ELF-1 (cell line): Measurements from ENCODE around the gene URAD.

Source experiments
- DNase-seq: peaks from one replicate; pipeline ENCODE4 v3.0.0-alpha.2; 2016; ENCODE audit warnings: low read depth, low spot score

The URAD gene

DNA sequence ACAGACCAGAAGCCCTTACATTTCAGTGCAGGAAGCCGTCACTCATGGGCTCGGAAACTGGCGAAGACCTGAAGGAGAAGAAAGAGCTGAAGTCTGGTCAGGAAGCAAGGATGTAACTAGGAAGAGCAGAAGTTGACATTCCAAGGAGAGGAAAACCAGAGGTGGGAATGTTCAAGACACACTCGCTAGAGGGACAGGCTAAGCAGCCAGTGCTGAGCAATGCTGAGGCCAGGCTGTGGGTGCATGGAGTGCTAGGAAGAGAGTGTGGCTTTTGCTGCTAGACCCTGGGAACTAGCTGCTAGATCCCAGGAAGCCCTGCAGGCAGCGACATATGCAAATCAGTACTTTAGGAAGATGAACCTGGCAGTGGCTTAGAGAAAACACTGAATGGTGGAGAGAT lies 12.1 kb upstream of the URAD start:
- DNase-seq = peak; percentile 81

DNA sequence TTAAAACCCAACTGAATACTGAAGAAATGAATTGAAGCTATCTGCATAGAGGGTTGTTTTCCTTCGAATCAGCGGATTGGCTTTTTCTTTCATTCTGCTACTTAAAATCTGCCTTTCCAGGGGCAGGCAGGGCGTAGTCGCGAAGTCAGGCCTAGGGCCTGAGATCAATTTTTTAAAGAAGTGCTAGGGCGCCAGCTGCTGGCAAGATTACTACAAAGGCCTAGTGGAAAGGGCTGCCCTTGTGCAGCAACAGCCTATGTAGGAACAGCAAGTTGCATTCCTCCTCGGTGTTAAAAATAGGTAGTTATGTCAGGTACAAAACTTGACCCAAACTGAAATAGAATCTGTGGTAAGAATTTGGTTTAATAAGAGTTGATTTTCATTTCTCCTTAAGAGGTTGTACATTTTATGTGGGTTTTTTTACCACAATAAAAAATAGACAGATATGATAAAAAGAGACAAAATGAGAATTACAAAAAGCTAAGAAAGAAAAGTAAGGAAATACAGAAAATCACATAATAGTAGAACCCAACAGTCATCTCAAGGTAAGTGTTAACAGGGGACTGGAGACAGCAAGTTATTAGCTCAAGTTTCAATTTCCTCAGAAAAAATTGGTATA lies 9.5 kb upstream of the URAD start:
- peak; percentile 85 for DNase-seq

DNA sequence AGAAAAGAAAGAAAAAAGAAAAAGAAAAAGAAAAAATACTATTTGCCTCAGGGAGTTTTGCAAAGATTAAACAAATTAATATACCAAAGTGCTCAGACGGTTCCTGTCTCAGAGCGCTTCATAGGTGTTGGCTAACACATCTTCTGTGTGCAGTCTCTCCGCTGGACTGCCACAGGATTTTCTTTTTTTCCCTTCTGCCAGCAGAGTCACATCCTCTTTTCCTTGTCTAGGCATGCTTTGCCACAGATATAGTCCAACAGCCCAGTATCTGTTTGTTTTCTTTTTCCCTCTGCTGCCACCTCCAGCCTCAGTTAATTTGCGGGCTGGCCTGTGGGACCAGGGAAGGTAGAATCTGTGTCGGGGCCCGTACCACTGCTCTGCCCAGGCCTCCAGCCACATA lies 3.4 kb upstream of the URAD start:
- DNase-seq = no peak

DNA sequence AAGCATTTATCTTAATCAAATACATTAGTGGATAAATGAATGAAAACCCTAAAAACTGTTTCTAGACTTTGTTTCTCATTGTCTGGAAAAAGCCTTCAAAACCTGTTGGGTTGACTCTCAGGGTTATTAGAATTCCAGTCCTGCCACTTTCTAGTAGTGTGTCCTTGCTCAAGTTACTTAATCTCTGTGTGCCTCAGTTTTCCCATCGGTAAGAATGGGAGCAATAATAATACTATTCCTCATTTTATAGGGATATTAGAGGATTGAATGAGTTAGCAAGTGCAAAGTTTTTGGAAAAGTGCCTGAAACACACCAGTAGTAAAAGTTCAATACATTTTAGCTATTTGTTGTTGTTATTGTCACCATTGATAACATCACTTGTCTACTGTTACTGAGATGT lies 2.9 kb downstream of the URAD start:
- no peak for DNase-seq

DNA sequence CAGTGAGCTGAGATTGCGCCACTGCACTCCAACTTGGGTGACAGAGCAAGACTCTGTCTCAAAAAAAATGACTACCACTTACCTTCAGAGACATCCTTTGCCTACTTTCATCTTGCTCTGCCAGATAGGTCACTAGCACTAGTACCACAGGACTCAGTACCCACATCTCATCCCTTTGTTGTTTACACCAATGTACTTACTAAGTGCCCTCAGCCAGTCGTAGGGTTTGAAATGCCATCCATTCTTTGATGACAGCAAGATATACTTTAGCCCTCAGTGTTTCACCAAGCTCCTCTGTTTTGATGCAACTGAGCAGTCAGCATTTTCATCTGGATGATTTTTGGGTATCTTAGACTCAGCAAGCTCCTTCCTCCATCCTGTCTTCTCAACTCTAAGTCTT lies 6.1 kb downstream of the URAD start:
- DNase-seq = no peak

DNA sequence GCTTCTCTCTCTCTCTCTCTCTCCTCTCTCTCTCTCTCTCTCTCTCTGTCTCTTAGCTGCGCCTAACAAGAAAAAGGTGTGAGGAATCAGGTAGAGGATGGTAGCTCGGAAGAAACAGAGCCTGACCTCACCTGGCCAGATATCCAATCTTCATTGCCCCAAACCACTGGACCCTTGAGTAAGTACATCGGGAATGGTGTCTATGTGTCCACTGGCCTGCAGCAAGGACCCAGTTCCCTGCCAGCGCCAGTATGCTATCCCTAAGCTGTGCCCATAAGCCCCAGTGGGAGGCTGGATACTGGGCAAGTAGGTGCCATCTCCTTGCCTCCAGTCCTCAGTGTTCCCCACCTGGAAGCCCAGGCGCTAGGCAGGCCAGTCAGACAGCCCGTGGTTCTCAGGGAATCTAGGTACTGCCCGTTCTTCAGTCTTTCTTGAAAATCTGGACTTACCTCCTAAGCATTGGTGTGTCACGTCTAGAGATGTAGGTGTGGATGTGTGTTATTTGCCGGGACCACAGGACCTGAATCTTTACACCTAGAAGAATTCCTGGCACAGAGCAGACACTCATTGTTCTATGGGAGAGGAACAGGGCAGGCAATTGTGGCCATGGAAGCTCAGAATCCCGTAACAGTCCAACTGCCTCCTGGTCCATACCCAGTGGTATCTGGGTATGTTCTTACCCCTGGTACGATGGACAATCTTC lies 7.3 kb downstream of the URAD start:
- DNase-seq = no peak

DNA sequence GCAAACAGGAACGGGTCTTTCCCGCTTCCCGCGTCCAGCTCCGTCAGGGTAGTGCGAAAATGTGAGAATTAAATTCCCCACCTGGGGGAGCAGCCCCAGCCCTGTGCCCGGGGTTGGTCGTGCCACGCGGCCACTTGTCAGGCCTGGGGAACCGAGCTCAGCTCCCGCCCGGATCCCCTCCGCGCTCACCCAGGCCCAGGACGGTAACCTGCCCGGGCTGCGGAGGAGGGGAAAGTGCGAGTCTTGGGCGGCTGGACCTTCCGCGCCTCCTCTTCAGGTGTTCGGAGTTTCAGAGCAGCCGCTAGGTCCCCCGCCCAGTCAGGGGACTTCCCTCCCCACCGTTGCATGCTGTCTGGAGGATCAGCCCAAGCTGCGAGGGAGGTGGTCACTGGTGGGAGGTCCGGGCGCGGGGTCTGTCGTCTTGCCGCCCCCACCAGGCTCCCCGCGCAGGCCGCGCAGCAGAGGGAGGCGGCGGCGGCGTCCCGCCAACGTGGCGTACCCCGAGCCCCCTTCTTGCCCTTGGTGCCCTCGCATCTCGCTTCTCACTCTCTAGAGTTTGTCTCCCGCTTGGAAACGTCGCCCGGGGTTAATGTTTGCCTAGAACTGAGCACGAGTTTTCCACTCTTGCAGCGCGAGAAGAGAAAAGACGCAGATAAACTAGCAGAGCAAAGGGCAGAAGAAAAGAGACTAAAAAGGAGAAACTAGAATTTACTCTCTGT lies 8.1 kb downstream of the URAD start:
- peak; percentile 72 for DNase-seq

DNA sequence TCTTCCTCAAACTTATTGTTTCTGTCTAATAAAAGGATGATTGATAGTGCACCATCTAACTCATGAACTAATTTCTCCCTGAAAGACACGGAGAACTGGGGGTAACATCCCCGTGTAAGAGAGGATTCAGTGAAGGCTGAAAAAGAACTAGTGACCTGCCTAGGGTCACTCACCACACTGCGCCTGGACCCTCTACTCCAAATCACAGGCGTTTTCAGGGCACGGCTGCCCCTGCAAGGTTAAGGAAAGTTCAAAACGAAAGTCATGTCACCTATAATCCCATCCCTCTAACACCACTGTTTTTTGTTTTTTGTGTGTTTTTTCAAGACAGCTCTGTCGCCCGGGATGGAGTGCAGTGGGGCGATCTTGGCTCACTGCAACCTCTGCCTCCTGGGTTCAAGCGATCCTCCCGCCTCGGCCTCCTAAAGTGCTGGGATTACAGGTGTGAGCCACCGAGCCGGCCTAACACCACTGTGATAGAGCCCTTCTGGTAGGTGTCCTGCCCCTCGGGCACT lies 8.7 kb downstream of the URAD start:
- no peak for DNase-seq

DNA sequence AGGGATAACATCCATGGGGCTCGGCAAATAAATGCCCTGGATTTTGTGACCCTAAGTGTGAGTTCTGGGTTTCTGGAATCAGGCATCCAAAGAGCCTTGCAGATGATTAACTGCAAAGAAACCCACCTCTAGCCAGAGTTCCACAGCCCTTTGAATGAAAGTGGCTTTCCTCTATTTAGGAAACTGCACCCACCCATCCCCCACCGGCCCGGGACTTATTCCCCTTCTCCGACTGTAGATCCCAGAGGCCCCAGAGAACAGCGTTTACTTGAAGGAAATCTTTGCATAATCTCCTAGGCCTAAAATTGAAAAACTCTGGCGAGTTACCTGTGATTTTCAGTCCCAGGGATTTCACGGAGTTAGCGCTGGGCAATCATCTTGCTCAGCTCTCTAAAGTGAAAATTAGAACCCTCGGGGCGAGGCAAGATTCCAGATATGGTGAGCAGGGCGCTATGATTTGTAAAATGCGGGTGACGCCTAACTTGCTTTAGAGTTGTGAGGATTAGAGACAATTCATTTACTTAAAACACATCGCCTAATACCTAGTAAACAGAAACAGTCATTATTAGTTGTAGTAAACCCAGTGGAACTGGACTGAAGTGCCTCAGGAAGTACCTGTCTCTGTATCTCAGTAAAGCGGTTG lies 9.4 kb downstream of the URAD start:
- DNase-seq = no peak

DNA sequence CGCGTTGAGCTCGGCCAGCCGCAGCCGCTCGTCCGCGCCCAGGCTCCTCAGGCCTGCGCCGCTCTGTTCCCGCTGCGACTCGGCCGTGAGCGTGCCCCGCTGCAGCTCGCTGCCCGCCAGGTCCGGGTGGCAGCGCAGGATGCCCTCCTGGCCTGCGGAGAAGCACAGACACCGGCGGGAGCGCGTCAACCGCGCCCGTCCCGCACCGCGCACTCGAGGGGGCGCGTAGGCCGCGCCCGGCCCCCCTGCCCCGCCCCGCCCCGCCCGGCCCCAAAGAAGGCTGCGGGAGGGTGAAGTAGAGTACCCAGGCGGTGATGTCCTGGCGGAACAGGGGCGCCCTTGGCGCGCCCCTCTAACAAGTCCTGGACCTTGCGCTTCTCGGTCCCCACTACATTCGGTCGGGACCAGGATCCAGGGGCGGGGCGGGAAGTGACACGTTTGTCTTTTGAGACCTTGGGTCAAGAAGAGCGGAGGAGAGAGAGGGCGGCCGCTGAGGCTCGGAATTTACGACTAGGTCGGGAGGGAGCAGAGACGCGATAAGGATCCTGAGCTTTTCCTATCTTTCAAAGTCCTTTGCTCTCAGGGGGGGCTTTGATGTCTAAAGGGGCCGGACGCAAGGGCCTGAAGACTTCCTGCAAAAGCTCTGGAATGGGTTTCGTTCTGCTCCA lies 10.1 kb downstream of the URAD start:
- DNase-seq = peak; percentile 82

DNA sequence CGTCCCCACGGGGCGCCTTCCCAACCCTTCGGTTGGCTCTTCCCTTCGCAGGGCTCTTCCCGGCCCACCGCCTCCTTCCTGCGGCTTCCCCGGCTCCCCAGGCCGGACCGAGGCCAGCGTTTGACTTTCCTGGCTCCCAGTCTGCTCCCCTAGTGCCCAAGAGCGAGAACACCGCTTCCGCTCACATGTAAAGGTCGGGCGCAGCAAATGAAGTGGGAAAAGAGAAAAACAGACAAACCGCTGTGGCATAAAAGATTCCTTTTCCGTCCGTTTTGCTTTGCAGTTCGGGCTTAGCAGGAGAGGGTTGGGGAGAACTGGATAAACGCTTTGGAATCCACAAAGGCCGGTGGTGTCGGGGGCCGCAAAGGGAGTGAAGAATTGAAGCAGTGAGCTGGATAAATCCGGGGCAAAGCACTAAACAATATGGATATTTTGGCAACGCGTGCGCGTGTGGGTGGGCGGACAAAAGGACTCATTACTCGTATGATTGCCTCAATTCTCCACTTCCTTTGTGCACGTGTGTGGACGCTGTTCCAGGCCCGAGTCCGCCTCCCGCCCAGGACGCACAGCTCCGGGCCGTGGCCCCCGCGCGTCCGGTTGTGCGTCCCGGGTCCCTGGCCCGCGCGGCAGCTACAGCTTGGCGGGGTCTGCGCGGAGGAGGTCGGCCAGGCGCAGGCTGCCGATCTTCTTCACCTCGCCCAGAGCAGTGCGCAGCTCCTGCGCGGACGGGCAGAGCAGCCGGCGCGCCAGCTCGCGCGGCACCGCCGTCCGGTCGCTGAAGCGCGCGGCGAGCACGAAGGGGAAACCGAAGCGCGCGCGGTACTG lies 10.8 kb downstream of the URAD start:
- peak; percentile 69 for DNase-seq

DNA sequence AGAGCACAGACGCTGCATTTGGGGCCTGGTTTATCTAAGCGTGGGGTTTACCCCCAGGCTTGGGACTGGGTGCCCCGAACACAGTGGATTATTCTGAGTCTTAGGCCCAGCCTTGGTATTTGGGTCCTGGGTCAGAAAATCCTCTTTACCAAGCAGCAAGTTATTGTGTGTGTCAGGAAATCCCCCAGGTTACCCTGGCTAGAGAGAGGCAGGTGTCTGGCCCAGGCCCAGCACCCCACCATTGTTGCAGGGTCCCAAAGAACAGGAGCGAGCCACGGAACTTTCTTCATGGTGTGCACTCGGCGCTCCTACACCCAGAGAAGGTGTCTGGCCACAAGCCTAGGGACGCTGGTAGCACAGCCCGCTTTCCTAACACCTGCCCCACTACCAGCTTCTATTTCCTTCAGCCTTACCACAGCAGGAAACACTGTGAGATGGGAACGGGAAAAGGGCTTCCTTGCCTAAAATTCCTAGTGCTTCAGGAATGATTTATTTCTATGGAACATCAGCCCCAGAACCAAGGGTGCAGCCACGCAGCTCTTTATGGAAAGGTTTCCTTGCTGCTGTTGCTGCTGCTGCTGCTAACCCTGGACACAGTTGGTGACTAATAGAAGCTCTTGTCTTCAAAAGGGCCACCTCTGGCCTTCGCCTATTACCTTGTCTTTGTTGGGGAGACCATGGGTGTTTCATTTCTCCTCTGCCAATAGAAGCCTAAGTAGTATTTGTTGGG lies 12.0 kb downstream of the URAD start:
- no peak for DNase-seq

DNA sequence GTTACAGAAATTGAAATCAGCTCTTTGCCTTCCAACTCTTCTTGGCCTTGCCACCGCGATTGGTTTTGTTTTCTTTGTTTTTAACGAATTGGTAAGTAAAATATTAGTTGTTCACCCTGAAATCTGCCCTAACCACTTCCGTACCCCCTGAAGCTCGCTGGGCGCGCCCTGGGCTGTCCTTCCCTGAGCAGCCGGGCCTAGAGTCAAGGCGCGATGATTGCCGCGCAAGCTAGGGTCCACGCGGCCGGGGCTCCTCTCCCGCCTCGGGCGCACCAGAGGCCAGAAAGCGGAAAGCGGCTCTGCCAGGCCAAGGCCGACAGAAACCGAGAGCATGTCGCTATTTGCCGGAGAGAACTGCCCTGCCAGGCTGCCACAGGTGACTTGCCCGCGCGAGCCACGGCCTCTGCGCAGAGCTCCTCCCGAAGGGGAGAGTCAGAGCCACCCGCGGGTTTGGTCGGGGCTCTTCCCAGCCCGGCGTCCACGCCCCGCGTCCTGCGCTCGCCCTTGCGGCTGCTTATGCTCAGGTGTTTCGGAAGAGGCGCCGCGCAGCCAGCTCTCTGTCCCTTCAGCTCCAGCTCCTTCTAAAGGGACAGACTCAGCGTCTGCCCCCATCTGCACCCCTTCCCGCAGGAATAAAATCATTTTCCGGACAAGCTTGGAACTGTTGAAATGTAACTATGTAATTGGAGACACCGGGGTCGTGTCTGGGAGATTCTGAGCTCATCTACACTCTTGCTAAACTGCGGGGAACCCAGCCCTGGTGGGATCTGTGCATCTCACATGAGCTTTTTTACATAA lies 12.7 kb downstream of the URAD start:
- peak; percentile 59 for DNase-seq

DNA sequence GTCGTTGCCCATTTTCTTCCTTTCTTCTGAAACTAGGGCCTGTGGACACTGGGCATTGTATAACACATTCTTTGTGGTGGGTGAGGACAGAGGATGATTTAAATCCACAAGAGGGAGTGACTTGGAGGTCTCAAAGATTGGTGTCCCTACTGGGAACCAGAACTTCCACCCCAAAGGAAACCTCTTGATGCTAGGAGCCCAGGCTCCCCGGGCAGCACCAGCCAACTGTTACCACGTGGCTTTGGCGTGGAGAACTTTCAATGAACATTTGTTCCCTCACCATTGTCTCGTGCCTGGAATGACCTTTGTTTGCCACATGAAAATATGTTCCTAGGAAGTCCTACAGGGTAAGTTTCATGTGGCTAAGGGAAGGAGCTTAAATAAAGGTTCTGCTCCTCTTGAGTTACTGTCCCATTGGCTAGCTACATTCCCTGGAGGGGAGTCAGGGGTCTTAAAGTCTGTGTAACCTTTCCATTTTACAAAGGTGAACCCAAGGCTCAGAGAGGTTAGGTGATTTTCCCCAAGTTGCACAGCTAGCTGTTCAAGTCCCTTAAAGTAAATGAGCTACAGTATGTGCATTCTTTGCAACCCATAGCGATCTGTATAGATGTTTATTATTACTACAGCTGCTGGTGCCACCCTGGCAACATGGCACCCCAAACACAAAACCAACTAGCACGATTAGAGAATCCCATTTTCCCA lies 14.4 kb downstream of the URAD start:
- DNase-seq = no peak

DNA sequence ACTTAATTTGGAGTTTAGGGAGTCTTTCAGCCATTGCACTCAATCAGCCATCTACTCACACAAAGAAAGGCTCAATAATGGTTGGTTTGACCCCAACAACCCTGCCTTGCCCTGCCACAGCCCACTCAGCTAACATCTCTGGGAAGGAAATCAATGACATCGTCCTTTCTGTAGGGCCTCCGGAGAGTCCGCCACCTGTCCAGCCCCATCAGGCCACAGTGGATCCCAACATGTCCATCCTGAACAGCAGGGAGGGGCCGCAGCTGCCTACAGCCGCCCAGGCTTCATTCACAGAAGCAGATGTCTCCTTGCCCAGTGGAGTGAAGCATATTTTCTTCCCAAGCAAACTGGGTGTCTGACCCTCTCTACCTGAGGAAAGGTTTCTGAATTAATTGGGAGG lies 15.2 kb downstream of the URAD start:
- no peak for DNase-seq

DNA sequence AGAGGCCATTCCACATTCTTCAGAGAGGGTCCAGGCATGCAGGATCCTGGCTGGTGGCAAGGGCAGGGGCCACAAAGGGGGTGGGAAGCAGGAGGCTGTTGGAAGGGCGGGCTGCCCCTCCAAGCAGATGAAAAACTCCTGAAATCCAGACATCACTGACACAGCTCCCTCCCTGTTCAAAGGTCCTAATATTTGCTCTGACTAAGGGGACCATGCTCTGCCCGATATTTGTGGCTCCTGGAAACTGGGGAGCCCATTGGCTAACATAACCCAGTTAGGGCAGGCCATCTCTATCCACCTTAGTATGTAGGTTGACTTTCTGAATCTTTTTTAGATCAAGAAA lies 16.0 kb downstream of the URAD start:
- DNase-seq = no peak

DNA sequence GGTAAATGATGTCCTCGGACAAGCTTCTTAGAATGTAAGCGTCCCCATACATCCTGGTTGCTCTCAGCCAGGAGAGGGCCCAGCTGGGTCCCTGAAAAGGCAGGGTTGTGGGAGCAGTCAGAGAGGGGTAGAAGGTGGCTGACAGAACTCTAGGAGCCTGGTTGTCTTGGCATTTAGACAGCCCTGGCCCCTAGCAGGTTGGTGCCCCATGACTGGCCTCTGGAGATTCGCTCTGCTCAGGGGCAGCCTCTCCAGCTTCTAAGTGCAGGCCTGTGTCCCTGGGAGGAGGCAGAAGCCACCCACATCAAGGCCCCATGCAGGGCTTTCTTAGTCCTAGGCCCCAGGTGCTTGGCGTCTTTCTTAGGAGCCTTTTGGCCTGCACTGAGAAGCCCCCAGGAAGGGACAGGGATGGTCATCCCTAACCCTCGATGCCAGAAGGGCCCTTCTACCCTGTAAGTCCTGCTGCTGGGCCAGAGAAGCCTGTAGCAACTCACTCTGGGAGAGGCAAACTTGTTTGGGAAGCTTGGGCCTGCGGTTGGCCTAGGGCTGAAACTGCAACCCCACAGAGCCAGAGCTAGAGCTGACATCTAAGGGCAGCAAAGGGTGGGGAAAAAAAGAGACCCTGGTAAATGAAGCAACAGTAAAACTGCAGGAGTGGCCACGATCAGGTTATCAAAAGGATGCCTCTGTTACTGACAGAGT lies 16.6 kb downstream of the URAD start:
- peak; percentile 71 for DNase-seq

DNA sequence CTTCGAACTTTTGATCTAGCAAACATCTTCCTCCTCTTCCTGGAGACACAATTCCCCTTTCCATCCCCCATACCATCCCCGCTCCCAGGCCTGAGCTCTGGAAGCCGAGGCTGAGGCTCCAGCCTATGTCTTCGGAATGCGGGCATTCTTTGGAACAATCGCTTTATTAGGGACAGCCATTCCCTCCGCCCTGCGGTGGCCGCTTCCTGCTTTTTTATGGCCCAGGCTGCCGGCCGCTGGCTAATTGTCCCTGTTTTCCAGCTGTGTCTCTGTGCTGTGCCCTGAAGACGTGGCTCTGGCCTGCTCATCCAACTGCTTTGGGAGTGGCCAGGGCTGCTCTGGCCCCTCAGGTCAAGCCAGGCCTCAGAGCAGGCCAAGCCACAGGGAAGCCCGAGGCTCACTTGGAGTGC lies 17.3 kb downstream of the URAD start:
- DNase-seq = peak; percentile 97
